SK-N-MC (cell line): ENCODE results near the gene ATP1A3.
A peak's percentile ranks its signal among the peaks of the same experiment; 100 is the strongest.

Experiments
- DNase-seq: peaks from one replicate; pipeline ENCODE4 v3.0.0-alpha.2; 2011; ENCODE audit warnings: low read depth, low spot score
- H3K27ac ChIP-seq: fragments of 200-600 bp; sonication (generic); 2 replicates; pipeline ENCODE4 v1.5.1; 2016; ENCODE audit warnings: mixed run types
- H3K36me3 ChIP-seq: fragments of 200-600 bp; sonication (generic); 2 replicates; pipeline ENCODE4 v1.6.1; 2017; ENCODE audit warnings: antibody characterized with exemption, low read length, mixed read lengths; ENCODE audit not compliant: insufficient read depth
- H3K4me3 ChIP-seq: fragments of 200-600 bp; sonication (generic); 2 replicates; pipeline ENCODE4 v1.5.1; 2016
- H3K9ac ChIP-seq: fragments of 200-600 bp; sonication (generic); 2 replicates; pipeline ENCODE4 v1.8.0; 2017; ENCODE audit warnings: mixed run types, mixed read lengths; ENCODE audit not compliant: insufficient read length
- H3K9me3 ChIP-seq: fragments of 200-600 bp; sonication (generic); 2 replicates; pipeline ENCODE4 v1.6.1; 2017; ENCODE audit warnings: low read depth, mild to moderate bottlenecking, antibody characterized with exemption, low read length, moderate library complexity, mixed read lengths
- EZH2 ChIP-seq: fragments of 200-600 bp; sonication (generic); IDR thresholded peaks from one replicate; pipeline ENCODE4 v1.6.1; 2017; ENCODE audit warnings: antibody characterized with exemption
- FOXP2 ChIP-seq: optimal IDR thresholded peaks from 2 replicates; pipeline ENCODE3; 2011; ENCODE audit warnings: mild to moderate bottlenecking, moderate library complexity; ENCODE audit not compliant: insufficient read depth; ENCODE audit errors: extremely low read length, control extremely low read depth
- POLR2AphosphoS5 ChIP-seq: IDR thresholded peaks from 2 replicates; pipeline ENCODE4 v1.6.1; 2012; ENCODE audit warnings: mild to moderate bottlenecking, low read depth, low read length, borderline replicate concordance

The ATP1A3 gene

DNA sequence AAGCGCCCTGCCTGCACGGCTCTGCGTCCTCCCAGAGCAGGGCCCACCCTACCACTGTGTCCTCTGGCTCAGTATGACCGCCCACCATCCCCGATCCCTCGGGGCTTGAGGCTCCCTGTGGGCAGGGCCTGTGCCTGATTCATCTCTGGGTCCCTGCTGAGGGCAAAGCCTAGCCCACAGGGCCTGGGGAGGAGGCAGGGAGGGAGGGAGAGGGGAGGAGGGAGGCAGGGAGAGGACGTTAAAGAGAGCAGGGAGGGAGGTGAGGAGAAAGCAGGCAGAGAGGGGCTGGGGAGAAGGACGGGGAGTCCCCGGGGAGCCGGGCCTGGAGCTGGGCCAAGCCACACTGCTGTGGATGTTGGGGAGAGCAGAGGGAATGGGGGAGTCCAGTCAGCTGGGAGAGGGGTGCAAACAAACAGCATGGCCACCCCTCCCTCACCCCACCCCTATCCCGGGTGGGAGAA, 61.7 kb downstream of the ATP1A3 start:
- Histone ChIP-seq H3K9ac (no peak overlapping the region), H3K9me3 (no peaks in the 10 kb centered on the region), H3K27ac (no peak overlapping the region), H3K4me3 (no peak overlapping the region), H3K36me3 (no peaks in the 10 kb centered on the region)
- TF ChIP-seq POLR2AphosphoS5: no peak
- TF ChIP-seq FOXP2: no peak
- DNase-seq: no peak

DNA sequence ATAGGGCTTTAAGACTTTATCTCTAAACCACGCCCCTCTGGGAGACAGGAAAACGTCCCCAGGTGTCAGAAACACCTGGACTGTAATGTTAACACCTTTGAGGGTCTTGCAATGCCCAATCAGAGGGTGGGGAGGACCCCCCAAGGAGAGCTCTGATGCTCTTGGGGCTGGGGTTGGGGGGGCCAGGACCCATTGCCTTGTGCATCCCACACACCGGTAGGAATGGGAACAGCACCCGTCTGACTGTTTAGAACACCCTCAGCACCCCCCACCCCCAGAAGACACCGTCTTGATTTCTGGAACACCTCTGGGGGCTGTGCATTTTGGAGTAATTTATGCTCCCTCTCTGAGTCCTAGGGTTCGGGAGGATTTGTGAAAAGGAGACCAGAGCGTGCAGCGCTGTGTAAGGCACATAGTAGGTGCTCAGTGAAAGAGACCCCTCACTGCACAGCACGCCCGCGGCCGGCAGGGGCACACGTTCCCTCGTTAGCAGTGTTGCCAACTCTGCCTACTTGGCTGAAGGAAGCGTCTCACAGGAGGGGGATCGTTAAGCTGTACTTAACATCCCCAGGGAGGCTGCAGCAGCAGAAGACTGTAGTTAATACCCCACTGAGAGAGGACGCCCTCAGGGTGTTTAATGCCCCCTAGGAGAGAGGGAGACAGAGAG, 63.0 kb downstream of the ATP1A3 start:
- Histone ChIP-seq H3K36me3 (no peaks in the 10 kb centered on the region), H3K9me3 (no peaks in the 10 kb centered on the region), H3K27ac (no peak overlapping the region), H3K4me3 (peak overlapping the region; percentile 19), H3K9ac (no peak overlapping the region)
- peak; percentile 67 for DNase-seq
- no peak for TF ChIP-seq FOXP2
- TF ChIP-seq POLR2AphosphoS5: peak; percentile 30; the same call in 1 of the 2 replicates
- no peak for TF ChIP-seq EZH2

DNA sequence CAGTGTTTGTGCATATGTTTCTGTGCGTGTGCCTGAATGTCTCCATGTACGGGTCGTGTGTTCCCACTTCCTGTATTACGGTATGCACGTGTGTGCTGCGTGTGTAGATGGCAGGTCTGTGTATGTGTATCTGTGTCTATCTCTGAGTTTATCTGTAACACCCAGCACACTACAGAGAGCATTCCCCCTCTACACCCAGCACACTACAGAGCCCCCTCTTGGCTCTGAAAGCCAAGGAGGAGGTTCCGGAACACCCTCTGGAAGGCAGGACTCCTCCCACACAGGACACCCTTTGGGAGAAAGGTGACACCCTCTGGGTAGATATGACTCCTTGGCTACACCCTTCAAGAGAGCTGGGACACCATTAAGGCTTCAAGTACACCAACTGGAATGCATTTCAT, 63.7 kb downstream of the ATP1A3 start:
- DNase-seq: no peak
- no peak for TF ChIP-seq EZH2
- no peak overlapping the region for H3K9ac ChIP-seq
- H3K9me3 ChIP-seq: no peaks in the 10 kb centered on the region
- no peak overlapping the region for H3K4me3 ChIP-seq
- no peak overlapping the region for H3K27ac ChIP-seq
- no peaks in the 10 kb centered on the region for H3K36me3 ChIP-seq

DNA sequence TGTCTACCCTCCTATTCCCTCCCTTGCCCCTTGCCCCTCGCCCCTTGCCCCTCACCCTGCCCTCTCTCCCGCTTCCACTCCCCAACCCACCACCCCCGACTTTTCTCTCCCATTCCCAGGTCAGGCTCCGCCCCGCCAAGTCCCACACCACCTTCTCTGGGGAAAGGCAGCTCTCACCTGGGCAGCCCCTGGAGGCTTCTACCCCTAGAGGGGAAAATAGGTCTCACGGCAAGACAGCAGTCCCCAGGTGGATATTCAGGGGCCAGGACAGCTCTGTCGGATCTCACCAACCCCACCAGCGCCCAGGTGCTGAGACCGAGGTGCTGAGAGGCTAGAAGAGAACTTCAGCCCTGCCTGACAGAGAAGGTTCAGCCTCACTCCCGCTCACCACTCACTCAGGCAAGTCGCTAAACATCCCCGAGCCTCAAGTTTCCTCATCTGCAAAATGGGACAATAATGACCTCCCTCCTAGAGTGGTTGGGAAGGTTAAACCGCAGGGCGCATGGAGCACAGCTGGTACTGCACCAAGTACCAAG, 64.4 kb downstream of the ATP1A3 start:
- DNase-seq: no peak
- no peak for TF ChIP-seq FOXP2
- no peak for TF ChIP-seq EZH2
- no peak for TF ChIP-seq POLR2AphosphoS5
- Histone ChIP-seq H3K9me3 (no peaks in the 10 kb centered on the region), H3K9ac (no peak overlapping the region), H3K36me3 (no peaks in the 10 kb centered on the region), H3K4me3 (no peak overlapping the region), H3K27ac (no peak overlapping the region)

DNA sequence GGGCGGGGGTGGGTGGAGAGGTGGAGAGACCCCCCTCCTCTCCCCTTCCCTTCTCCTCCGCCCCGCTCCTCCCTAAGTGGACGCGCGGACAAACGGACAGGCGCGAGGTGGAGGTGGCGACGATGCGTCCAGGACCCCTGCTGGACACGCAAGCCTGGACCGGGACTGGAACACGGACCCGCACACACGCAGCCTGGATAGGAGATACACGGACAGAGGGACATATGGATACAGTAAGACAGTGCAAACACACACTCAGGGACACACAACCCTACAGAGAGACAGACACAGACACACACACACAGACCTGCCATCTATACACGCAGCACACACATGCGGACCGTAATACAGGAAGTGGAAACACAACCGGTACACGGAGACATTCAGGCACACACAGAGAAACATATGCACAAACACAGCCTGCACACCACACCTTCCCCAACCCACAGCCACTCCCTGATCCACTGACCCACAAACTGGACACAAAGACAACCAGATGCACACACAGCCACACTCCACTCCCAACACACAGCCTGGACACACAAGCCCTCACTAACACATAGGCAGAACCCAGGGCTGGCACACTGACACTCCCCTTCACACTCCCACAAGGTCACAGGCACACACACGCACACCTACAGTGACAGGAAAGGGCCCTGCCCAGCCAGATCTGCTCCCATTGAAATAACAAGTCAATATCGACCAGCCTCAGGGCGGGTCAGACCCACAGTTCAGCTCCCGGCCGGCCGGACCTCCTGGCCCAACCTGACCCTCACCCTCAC, 65.1 kb downstream of the ATP1A3 start:
- H3K9ac ChIP-seq: peak overlapping the region; percentile 10
- H3K9me3 ChIP-seq: no peaks in the 10 kb centered on the region
- H3K4me3 ChIP-seq: peak overlapping the region; percentile 88
- no peak overlapping the region for H3K27ac ChIP-seq
- no peaks in the 10 kb centered on the region for H3K36me3 ChIP-seq
- TF ChIP-seq FOXP2: no peak
- no peak for TF ChIP-seq EZH2
- TF ChIP-seq POLR2AphosphoS5: no peak
- DNase-seq: no peak

DNA sequence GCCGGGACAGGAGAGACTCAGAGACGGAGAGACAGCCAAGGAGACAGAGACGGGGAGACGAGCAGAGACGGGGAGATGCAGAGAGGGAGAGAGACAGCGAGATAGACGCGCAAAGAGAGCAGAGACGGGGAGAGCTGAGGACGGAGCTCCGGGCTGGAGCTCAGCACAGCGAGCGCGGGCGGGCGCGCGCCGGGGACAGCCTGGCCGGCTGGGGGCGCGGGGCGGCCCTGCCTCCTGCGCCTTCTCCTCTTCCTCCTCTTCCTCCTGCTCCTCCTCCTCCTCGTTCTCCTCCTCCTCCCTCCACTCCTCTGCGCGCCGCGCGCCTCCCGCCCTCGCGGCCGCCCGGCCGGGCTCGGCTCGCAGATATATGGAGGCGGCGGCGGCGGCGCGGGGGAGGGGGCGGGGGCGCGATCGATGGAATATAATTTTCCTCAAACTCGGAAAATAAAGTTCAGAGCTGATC, 65.8 kb downstream of the ATP1A3 start, which contains the start of gene ERFL:
TSS of gene ERFL (minus strand) at position 229 of the 463 bp plus-strand sequence. CDS start 15,530 bp downstream, outside the sequence.
- Histone ChIP-seq H3K36me3 (no peaks in the 10 kb centered on the region), H3K9ac (peak within 1 kb of the TSS; percentile 10), H3K27ac (no peak within 1 kb of the TSS), H3K4me3 (peak within 1 kb of the TSS; percentile 88), H3K9me3 (no peaks in the 10 kb centered on the region)
- DNase-seq: no peak
- TF ChIP-seq POLR2AphosphoS5 (no peak), EZH2 (no peak), FOXP2 (no peak)

DNA sequence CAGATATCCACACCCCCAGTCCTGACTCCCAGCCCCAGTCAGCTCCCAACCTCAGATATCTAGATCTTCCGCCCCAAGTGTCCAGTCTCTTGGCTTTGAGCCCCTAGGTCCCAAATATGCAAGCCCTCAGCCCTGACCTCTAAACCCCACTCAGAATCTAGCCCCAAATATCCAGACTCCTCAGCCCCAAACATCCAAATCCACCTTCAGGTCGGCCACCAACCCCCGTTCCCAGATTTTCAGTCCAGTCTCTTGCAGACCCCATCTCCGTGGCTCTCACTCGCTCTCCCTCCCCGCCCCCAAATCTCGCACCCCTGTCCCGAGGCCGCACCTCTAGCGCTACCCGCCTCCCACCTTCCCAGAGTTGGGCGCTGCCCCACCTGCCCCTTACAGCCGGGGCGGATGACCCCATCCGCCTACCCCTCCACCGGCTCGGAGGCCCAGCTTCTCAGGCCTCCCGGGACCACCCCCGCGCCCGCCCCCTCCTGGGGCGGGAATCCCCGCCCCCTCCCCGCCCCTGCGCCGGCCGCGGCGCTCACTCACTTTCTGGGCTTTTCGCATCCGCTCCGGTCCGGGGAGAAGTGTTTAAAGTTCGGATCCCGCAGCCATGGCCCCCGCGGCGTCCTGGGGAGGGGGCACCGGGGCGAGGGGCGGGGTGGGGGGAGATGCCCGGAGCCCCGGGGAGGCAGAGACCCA, 66.4 kb downstream of the ATP1A3 start:
- H3K9ac ChIP-seq: peak overlapping the region; percentile 10
- TF ChIP-seq FOXP2 (no peak), POLR2AphosphoS5 (no peak), EZH2 (no peak)
- H3K9me3 ChIP-seq: no peaks in the 10 kb centered on the region
- no peaks in the 10 kb centered on the region for H3K36me3 ChIP-seq
- no peak overlapping the region for H3K27ac ChIP-seq
- DNase-seq: no peak
- peak overlapping the region; percentile 88 for H3K4me3 ChIP-seq
